Smooth muscle cell (in vitro differentiated cells): ENCODE data around the gene OR10K2. TPM values are rescaled to one million over a fixed set of nuclear protein-coding genes. Genes with fewer than 3 reads are reported as not detected.

Experiments used
- DNase-seq: peaks from one replicate; lab custom pipeline; 2025; ENCODE audit not compliant: unreplicated experiment; lab: John Stamatoyannopoulos, UW
- H2AFZ ChIP-seq: fragments of 200-600 bp; sonication (generic); 2 replicates; pipeline ENCODE4 v1.6.0; 2016; ENCODE audit warnings: antibody characterized with exemption, low read depth, mild to moderate bottlenecking
- H3F3A ChIP-seq: fragments of 200-600 bp; sonication (generic); 2 replicates; pipeline ENCODE4 v1.6.0; 2017; ENCODE audit warnings: antibody characterized with exemption, low read depth
- H3K27ac ChIP-seq: fragments of 200-600 bp; sonication (generic); 2 replicates; pipeline ENCODE4 v1.5.1; 2016; ENCODE audit warnings: low read depth, mild to moderate bottlenecking
- H3K27me3 ChIP-seq: fragments of 200-600 bp; sonication (generic); 2 replicates; pipeline ENCODE4 v1.6.1; 2016; ENCODE audit warnings: low read depth, mild to moderate bottlenecking
- H3K36me3 ChIP-seq: fragments of 200-600 bp; sonication (generic); 2 replicates; pipeline ENCODE4 v1.5.1; 2016; ENCODE audit warnings: low read depth
- H3K4me1 ChIP-seq: fragments of 200-600 bp; sonication (generic); 2 replicates; pipeline ENCODE4 v1.5.1; 2016; ENCODE audit warnings: low read depth
- H3K4me2 ChIP-seq: fragments of 200-600 bp; sonication (generic); 2 replicates; pipeline ENCODE4 v1.6.0; 2016; ENCODE audit warnings: mild to moderate bottlenecking
- H3K4me3 ChIP-seq: fragments of 200-600 bp; sonication (generic); 2 replicates; pipeline ENCODE4 v1.5.1; 2016; ENCODE audit warnings: mild to moderate bottlenecking
- H3K79me2 ChIP-seq: fragments of 200-600 bp; sonication (generic); 2 replicates; pipeline ENCODE4 v1.6.0; 2016; ENCODE audit warnings: low read depth, mild to moderate bottlenecking
- H3K9ac ChIP-seq: fragments of 200-600 bp; sonication (generic); 2 replicates; pipeline ENCODE4 v1.6.0; 2016; ENCODE audit warnings: low read depth
- H3K9me3 ChIP-seq: fragments of 200-600 bp; sonication (generic); replicated peaks from 2 replicates; pipeline ENCODE4 v1.5.1; 2016; ENCODE audit warnings: low read depth
- H4K20me1 ChIP-seq: fragments of 200-600 bp; sonication (generic); 2 replicates; pipeline ENCODE4 v1.6.0; 2016; ENCODE audit warnings: low read depth
- CTCF ChIP-seq: fragments of 200-600 bp; sonication (generic); IDR thresholded peaks from 2 replicates; pipeline ENCODE4 v1.5.1; 2017; ENCODE audit warnings: borderline replicate concordance, mild to moderate bottlenecking, antibody characterized with exemption; ENCODE audit not compliant: insufficient read depth, poor library complexity, severe bottlenecking
- WGBS: methylation state at CpG from one replicate; pipeline ENCODE4 v1.1.7; 2016; ENCODE audit warnings: low lambda C conversion rate; 5-methylcytosine and 5-hydroxymethylcytosine counted together
- polyA plus RNA-seq: library from polyadenylated mRNA; unstranded; fragments of >200 nt; fragmentation: Nextera tagmentation; extraction: Ambion mirVana; gene quantifications from 2 replicates; pipeline ENCODE4 v1.2.1, GENCODE V29; 2016
- total RNA-seq: library from RNA; depleted of rRNA; stranded (reverse); fragments of >200 nt; gene quantifications from 2 replicates; pipeline ENCODE4 v1.2.3, GENCODE V29; 2014

OR10K2 gene
- total RNA-seq, result not detected in 2 replicates
- polyA plus RNA-seq, result not detected in 2 replicates

- no peak for TF ChIP-seq CTCF
- WGBS, result 97% methylated on average over 1 of the region's 1 CpG
- DNase-seq, result no peak
- Histone ChIP-seq H3K79me2 (no peaks in the 10 kb centered on the region), H3K4me1 (peaks cover 7% of the 10 kb centered on the region), H3K27me3 (no peaks in the 10 kb centered on the region), H3K4me2 (no peak within 1 kb of the TSS), H3K9me3 (no peaks in the 10 kb centered on the region), H3K9ac (no peak within 1 kb of the TSS), H3K4me3 (no peak within 1 kb of the TSS), H3K36me3 (no peaks in the 10 kb centered on the region), H4K20me1 (no peaks in the 10 kb centered on the region), H2AFZ (peak within 1 kb of the TSS; percentile 69), H3F3A (no peaks in the 10 kb centered on the region), H3K27ac (no peak within 1 kb of the TSS)
Measured at GRCh38 chr1:158426137-158426536, at the start of gene OR10K2. OR10K2 (minus strand) TSS chr1:158426237; CDS start chr1:158420866, 5,371 bp downstream.

GRCh38 chr1:158471920-158472319 is 45.9 kb upstream of the OR10K2 start, which contains the start of gene OR10R2:
OR10R2 (plus strand) TSS chr1:158472220; CDS start chr1:158472326, 106 bp downstream.
- no peak for TF ChIP-seq CTCF
- Histone ChIP-seq H4K20me1 (no peaks in the 10 kb centered on the region), H3K4me1 (no peaks in the 10 kb centered on the region), H3K4me2 (peak within 1 kb of the TSS; percentile 40), H3K27ac (no peak within 1 kb of the TSS), H3K36me3 (no peaks in the 10 kb centered on the region), H2AFZ (no peak within 1 kb of the TSS), H3K9me3 (no peaks in the 10 kb centered on the region), H3K9ac (no peak within 1 kb of the TSS), H3K4me3 (no peak within 1 kb of the TSS), H3K27me3 (peaks cover 3% of the 10 kb centered on the region), H3F3A (no peaks in the 10 kb centered on the region), H3K79me2 (no peaks in the 10 kb centered on the region)
- DNase-seq, result no peak

GRCh38 chr1:158461534-158461933 is 35.5 kb upstream of the OR10K2 start, which contains the start of gene OR10K1:
OR10K1 (plus strand) TSS chr1:158461834; CDS start chr1:158465562, 3,728 bp downstream.
- no peak for TF ChIP-seq CTCF
- no peaks in the 10 kb centered on the region for H3K36me3 ChIP-seq
- H3F3A ChIP-seq, result no peaks in the 10 kb centered on the region
- H3K4me1 ChIP-seq, result no peaks in the 10 kb centered on the region
- H3K79me2 ChIP-seq, result no peaks in the 10 kb centered on the region
- H3K27ac ChIP-seq, result no peak within 1 kb of the TSS
- WGBS, result 80% methylated on average over 2 of the region's 2 CpGs
- H2AFZ ChIP-seq, result no peak within 1 kb of the TSS
- DNase-seq, result no peak
- no peaks in the 10 kb centered on the region for H3K27me3 ChIP-seq
- no peaks in the 10 kb centered on the region for H4K20me1 ChIP-seq
- no peak within 1 kb of the TSS for H3K4me3 ChIP-seq
- no peak within 1 kb of the TSS for H3K4me2 ChIP-seq
- H3K9ac ChIP-seq, result no peak within 1 kb of the TSS
- H3K9me3 ChIP-seq, result no peaks in the 10 kb centered on the region

- no peak overlapping the region for H3K4me3 ChIP-seq
- no peak for DNase-seq
- no peak overlapping the region for H3K27ac ChIP-seq
- H2AFZ ChIP-seq, result no peak overlapping the region
- no peak overlapping the region for H3K9ac ChIP-seq
- H3K9me3 ChIP-seq, result no peaks in the 10 kb centered on the region
- no peaks in the 10 kb centered on the region for H3K79me2 ChIP-seq
- no peak for TF ChIP-seq CTCF
- no peak overlapping the region for H3K4me2 ChIP-seq
- H3K4me1 ChIP-seq, result no peaks in the 10 kb centered on the region
- no peaks in the 10 kb centered on the region for H3F3A ChIP-seq
- no peaks in the 10 kb centered on the region for H3K27me3 ChIP-seq
- H4K20me1 ChIP-seq, result no peaks in the 10 kb centered on the region
- no peaks in the 10 kb centered on the region for H3K36me3 ChIP-seq
Measured at GRCh38 chr1:158458263-158458662, 32.2 kb upstream of the OR10K2 start.
